Measurements from ENCODE around the gene SCARB2. TPM values are rescaled to one million over a fixed set of nuclear protein-coding genes. Genes with fewer than 3 reads are reported as not detected.

Gene SCARB2
- total RNA-seq, 1 donor from 2014 or later = 97.4 TPM

DNA sequence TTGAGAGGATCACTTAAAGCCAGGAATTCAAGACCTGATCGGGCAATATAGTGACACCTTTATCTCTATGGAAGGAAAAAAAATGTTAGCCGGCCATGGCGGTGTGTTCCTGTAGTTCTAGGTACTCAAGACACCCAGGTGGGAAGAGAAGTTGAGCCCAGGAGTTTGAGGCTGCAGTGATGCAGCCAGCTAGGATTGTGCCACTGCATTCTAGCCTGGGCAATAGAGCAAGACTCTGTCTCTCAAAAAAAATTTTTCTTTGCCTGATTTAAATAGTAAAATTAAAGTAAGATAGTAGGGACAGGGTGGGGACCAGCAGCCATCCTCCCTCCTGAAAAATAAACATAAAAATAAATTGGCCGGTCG lies 21.0 kb upstream of the SCARB2 start:
- Histone ChIP-seq H2AFZ (replicated peaks) (no peak overlapping the region), H3K4me2 (no peak overlapping the region), H3F3A (ENCODE audit: low read depth) (no peaks in the 10 kb centered on the region), H3K79me2 (ENCODE audit: low read depth) (no peaks in the 10 kb centered on the region), H3K36me3 (no peaks in the 10 kb centered on the region), H4K20me1 (ENCODE audit: low read depth) (no peaks in the 10 kb centered on the region), H3K27ac (no peak overlapping the region), H3K9me3 (ENCODE audit: low read depth) (no peaks in the 10 kb centered on the region), H3K9ac (no peak overlapping the region), H3K4me3 (no peak overlapping the region), H3K4me1 (peaks cover 6% of the 10 kb centered on the region), H3K27me3 (no peaks in the 10 kb centered on the region)
- Mint-ChIP-seq H3K4me1 (peaks cover 7% of the 10 kb centered on the region), H3K27ac (no peak overlapping the region), H3K27me3 (ENCODE audit: insufficient read depth, low read depth) (no peaks in the 10 kb centered on the region), H3K4me3 (no peak overlapping the region), H3K36me3 (no peaks in the 10 kb centered on the region), H3K9me3 (peaks cover 1% of the 10 kb centered on the region)
- DNase-seq (ENCODE audit: low spot score) = no peak
- TF ChIP-seq, protein P1, sequence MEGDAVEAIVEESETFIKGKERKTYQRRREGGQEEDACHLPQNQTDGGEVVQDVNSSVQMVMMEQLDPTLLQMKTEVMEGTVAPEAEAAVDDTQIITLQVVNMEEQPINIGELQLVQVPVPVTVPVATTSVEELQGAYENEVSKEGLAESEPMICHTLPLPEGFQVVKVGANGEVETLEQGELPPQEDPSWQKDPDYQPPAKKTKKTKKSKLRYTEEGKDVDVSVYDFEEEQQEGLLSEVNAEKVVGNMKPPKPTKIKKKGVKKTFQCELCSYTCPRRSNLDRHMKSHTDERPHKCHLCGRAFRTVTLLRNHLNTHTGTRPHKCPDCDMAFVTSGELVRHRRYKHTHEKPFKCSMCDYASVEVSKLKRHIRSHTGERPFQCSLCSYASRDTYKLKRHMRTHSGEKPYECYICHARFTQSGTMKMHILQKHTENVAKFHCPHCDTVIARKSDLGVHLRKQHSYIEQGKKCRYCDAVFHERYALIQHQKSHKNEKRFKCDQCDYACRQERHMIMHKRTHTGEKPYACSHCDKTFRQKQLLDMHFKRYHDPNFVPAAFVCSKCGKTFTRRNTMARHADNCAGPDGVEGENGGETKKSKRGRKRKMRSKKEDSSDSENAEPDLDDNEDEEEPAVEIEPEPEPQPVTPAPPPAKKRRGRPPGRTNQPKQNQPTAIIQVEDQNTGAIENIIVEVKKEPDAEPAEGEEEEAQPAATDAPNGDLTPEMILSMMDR (IDR thresholded peaks at IDR 0.05) = no peak
- no peak for TF ChIP-seq EZH2phosphoT487 (IDR thresholded peaks at IDR 0.05)

DNA sequence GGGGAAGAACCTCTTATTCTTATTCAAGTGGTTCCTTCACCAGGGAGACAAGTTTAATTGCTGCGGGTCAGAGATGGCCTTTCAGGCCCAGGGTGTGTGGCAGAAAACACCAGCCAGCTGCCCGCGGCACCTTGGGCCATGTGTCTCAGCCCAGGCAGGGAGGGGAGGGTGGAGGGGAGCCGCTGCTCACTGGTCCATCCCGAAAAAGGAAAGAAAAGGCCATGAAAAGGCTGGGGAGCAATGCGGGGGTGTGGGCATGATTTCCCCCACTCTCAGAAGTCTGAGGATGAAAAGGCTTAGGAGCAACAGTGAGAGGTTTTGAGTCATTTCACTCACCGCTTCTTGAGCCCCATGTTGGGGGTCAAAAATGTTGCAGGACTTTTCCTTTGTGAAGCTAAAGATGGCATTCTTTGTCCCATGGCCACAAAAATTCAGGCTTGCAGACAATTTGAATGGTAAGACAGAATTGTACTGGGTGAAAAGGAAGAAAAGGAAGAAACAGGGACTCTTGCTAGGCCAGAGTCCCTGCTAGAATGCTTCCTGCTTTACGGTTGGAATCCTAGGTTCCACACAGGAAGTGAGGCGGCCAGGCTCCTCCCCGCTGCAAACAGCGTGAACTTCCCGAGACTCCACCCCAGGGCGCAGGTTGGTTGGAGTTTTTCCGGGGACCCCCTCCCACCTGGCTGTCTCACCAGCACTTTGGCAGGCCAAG lies 20.5 kb upstream of the SCARB2 start:
- no peaks in the 10 kb centered on the region for H3K27me3 ChIP-seq
- TF ChIP-seq, protein P1 (IDR thresholded peaks at IDR 0.05) = no peak
- no peak for TF ChIP-seq EZH2phosphoT487 (IDR thresholded peaks at IDR 0.05)
- no peak for TF ChIP-seq EZH2 (IDR thresholded peaks at IDR 0.05)
- no peaks in the 10 kb centered on the region for H3K79me2 ChIP-seq (ENCODE audit: low read depth)
- no peaks in the 10 kb centered on the region for H3K9me3 ChIP-seq (ENCODE audit: low read depth)
- no peaks in the 10 kb centered on the region for H4K20me1 ChIP-seq (ENCODE audit: low read depth)
- Mint-ChIP-seq H3K4me3 (no peak overlapping the region), H3K36me3 (peaks cover 1% of the 10 kb centered on the region), H3K27me3 (ENCODE audit: insufficient read depth, low read depth) (no peaks in the 10 kb centered on the region), H3K9me3 (peaks cover 2% of the 10 kb centered on the region), H3K4me1 (peaks cover 7% of the 10 kb centered on the region), H3K27ac (peak overlapping the region; percentile 48)
- no peak overlapping the region for H3K27ac ChIP-seq
- H3K36me3 ChIP-seq = no peaks in the 10 kb centered on the region
- H3K4me1 ChIP-seq = peaks cover 6% of the 10 kb centered on the region
- H3F3A ChIP-seq (ENCODE audit: low read depth) = no peaks in the 10 kb centered on the region
- H3K4me3 ChIP-seq = no peak overlapping the region
- DNase-seq (ENCODE audit: low spot score) = no peak
- peak overlapping the region; percentile 20 for H3K4me2 ChIP-seq
- H3K9ac ChIP-seq = no peak overlapping the region
- peak overlapping the region; percentile 71 for H2AFZ ChIP-seq (replicated peaks)

- no peak overlapping the region for H3K27ac Mint-ChIP-seq
- no peaks in the 10 kb centered on the region for H3K79me2 ChIP-seq (ENCODE audit: low read depth)
- peaks cover 4% of the 10 kb centered on the region for H3K36me3 Mint-ChIP-seq
- no peak for DNase-seq (ENCODE audit: low spot score)
- no peaks in the 10 kb centered on the region for H3K27me3 ChIP-seq
- no peak for TF ChIP-seq EZH2phosphoT487 (IDR thresholded peaks at IDR 0.05)
- TF ChIP-seq, protein P1 (IDR thresholded peaks at IDR 0.05) = no peak
- no peaks in the 10 kb centered on the region for H3F3A ChIP-seq (ENCODE audit: low read depth)
- H3K4me2 ChIP-seq = peak overlapping the region; percentile 20
- peaks cover 6% of the 10 kb centered on the region for H3K4me1 ChIP-seq
- peaks cover under 1% of the 10 kb centered on the region for H3K9me3 ChIP-seq (ENCODE audit: low read depth)
- H2AFZ ChIP-seq (replicated peaks) = peak overlapping the region; percentile 71
- H3K27me3 Mint-ChIP-seq (ENCODE audit: insufficient read depth, low read depth) = no peaks in the 10 kb centered on the region
- no peak overlapping the region for H3K9ac ChIP-seq
- H3K4me3 Mint-ChIP-seq = no peak overlapping the region
- H3K4me3 ChIP-seq = no peak overlapping the region
- no peaks in the 10 kb centered on the region for H4K20me1 ChIP-seq (ENCODE audit: low read depth)
- peaks cover 7% of the 10 kb centered on the region for H3K9me3 Mint-ChIP-seq
- H3K4me1 Mint-ChIP-seq = peaks cover 7% of the 10 kb centered on the region
- no peak overlapping the region for H3K27ac ChIP-seq
- no peaks in the 10 kb centered on the region for H3K36me3 ChIP-seq
Measured at GRCh38 chr4:76233529-76233928, 19.9 kb upstream of the SCARB2 start.

Measured in neural progenitor cell (in vitro differentiated cells).